ENCODE results near the gene ZBTB16. TPM values are rescaled to one million over a fixed set of nuclear protein-coding genes. Genes with fewer than 3 reads are reported as not detected.

ZBTB16 gene
- polyA plus RNA-seq, 1 experiment = not detected

DNA sequence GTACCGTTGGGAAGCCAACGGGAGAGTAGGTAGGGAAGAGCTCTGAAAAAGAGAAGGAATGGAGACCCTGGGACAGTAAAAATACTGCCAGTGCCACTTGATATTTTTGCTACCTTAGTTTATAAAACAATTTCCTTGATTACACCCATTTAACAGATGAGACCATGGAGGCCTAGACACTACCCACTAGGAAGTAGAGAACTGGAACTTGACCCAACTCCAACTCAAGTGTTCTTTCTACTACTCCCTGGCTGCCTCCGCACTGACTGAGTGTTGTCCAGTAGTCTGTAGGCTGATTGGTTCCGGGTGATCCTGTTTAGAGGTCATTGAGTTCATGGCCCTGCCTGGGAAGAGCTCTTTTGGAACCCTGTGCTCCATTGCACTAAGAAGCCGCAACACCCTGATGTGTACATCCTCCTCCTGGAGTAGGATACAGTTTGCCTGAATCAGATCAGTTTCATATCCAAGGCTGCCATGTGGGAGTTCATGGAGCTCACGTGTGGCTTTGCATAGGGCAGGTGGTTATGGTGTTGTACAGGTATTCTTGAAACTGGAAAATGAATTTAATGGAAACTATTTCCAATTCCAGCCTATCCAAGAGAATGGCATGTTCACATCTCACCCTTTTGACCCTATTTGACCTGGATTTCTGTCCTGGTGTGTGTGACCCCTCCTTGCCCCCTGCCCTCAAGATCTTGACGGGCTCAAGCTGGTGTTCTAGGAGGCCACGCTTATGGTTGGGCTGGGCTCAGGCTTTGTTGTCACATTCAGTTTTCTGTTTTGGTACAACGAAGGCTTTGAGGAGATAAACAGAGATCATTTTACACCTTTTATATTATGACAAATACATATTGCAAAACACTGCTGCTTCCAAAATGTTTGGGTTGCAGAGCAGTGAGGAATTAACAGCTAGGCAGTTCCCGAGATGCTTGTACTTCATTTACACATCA, 134.5 kb downstream of the ZBTB16 start:
- ChIA-PET CTCF (interaction anchor here (0.5 to 1.5 kb wide), 3 partner anchors 10 to 68 kb away, joined by 4 to 5 read pairs (median 4); no protein-coding TSS in a partner anchor), POLR2A (no interaction called here)
- Histone ChIP-seq H3K4me3 (ENCODE audit: low read depth, low read length) (no peak overlapping the region), H3K27me3 (ENCODE audit: control insufficient read depth, insufficient read depth, low read length) (no peaks in the 10 kb centered on the region), H3K27ac (ENCODE audit: low read depth, low read length) (no peak overlapping the region), H3K9me3 (ENCODE audit: control insufficient read depth, insufficient read depth, low read length) (no peaks in the 10 kb centered on the region)
- no peak for DNase-seq (ENCODE audit: low read depth, low spot score)
- TF ChIP-seq, protein P1, sequence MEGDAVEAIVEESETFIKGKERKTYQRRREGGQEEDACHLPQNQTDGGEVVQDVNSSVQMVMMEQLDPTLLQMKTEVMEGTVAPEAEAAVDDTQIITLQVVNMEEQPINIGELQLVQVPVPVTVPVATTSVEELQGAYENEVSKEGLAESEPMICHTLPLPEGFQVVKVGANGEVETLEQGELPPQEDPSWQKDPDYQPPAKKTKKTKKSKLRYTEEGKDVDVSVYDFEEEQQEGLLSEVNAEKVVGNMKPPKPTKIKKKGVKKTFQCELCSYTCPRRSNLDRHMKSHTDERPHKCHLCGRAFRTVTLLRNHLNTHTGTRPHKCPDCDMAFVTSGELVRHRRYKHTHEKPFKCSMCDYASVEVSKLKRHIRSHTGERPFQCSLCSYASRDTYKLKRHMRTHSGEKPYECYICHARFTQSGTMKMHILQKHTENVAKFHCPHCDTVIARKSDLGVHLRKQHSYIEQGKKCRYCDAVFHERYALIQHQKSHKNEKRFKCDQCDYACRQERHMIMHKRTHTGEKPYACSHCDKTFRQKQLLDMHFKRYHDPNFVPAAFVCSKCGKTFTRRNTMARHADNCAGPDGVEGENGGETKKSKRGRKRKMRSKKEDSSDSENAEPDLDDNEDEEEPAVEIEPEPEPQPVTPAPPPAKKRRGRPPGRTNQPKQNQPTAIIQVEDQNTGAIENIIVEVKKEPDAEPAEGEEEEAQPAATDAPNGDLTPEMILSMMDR (IDR thresholded peaks at IDR 0.05; ENCODE audit: low read depth, low read length) = no peak

DNA sequence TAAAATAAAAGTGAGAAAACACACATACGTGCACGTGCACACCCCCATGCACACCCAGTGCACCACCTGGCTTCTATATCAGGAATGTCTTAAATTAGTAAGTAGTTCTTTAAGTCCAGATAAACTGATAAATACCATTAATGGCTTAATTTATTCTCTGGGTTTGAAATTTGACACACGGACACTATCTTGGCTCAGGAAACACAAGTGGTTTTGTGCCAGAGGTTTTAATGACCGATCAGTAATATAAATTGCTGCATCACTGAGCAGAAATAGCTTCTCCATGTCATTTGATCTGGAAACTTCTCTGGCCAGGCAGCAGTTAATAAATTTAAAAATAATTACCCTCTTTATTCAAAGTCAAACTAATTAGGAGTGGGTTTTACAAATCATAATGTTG, 135.2 kb downstream of the ZBTB16 start:
- Histone ChIP-seq H3K9me3 (ENCODE audit: control insufficient read depth, insufficient read depth, low read length) (no peaks in the 10 kb centered on the region), H3K27ac (ENCODE audit: low read depth, low read length) (no peak overlapping the region), H3K4me3 (ENCODE audit: low read depth, low read length) (no peak overlapping the region), H3K27me3 (ENCODE audit: control insufficient read depth, insufficient read depth, low read length) (no peaks in the 10 kb centered on the region)
- POLR2A ChIA-PET = no interaction called here
- TF ChIP-seq, protein P1 (IDR thresholded peaks at IDR 0.05; ENCODE audit: low read depth, low read length) = no peak
- CTCF ChIA-PET = no interaction called here
- no peak for DNase-seq (ENCODE audit: low read depth, low spot score)

DNA sequence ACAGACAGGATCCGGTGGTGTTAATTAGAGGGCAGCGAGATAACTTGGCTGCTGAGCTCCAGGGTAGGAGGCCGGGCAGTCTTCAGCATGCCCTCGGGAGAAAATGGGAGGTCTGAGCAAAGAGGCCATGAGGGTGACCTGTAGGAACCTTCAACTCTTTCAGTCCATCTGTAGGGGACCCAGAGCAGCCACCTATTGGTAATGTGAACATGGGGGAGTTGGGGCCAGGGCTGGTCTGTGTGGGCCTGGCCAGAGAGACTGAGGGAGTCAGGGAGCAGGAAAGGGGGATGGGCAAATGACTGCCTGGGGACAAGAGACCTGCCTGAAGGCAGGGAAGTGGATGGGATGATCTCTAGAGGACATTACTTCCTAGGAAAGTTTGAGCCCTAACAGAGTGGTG, 135.6 kb downstream of the ZBTB16 start:
- CTCF ChIA-PET = no interaction called here
- POLR2A ChIA-PET = no interaction called here
- Histone ChIP-seq H3K27ac (ENCODE audit: low read depth, low read length) (no peak overlapping the region), H3K4me3 (ENCODE audit: low read depth, low read length) (no peak overlapping the region), H3K9me3 (ENCODE audit: control insufficient read depth, insufficient read depth, low read length) (no peaks in the 10 kb centered on the region), H3K27me3 (ENCODE audit: control insufficient read depth, insufficient read depth, low read length) (no peaks in the 10 kb centered on the region)
- TF ChIP-seq, protein P1 (IDR thresholded peaks at IDR 0.05; ENCODE audit: low read depth, low read length) = no peak
- no peak for DNase-seq (ENCODE audit: low read depth, low spot score)

DNA sequence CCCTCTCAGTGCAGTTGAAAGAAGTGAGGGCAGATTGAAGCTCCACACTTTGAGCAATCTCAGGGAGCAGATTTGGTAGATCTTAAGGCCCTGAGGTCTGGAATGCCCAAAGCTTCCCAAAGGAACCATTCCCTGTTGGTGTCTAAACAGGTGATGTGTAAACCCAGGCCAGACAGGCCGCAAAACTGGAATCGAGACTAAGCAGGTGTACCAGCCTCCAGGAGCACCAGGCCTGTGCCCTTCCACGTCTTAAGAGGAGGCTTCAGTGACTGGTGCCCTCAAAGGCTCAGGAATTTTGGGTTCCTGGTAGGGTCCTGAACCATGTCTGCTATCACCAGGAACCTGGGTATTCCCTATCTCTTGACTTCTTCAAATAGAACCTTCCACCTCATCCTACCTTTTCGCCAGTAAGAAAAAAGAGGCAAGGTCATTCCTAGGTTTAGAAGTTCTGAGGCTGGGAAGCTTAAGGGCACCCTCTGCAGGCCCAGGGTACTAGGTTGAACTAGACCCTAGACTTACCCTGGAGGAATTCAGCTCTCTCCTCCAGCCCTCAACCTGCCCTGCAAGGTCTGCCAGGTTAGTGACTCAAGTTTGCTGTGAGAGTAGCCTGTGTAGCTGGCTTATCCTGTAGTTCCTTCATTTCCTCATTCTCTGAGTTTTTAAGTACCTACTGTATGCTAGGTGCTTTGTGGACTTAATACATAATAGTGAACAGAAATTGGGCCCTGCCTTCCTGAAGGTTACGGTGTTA, 136.6 kb downstream of the ZBTB16 start:
- H3K4me3 ChIP-seq (ENCODE audit: low read depth, low read length) = no peak overlapping the region
- DNase-seq (ENCODE audit: low read depth, low spot score) = no peak
- TF ChIP-seq, protein P1 (IDR thresholded peaks at IDR 0.05; ENCODE audit: low read depth, low read length) = no peak
- ChIA-PET POLR2A (interaction anchor here (0.5 kb wide), 1 partner anchor 23 kb away, joined by 3 read pairs; no protein-coding TSS in a partner anchor), CTCF (no interaction called here)
- no peaks in the 10 kb centered on the region for H3K9me3 ChIP-seq (ENCODE audit: control insufficient read depth, insufficient read depth, low read length)
- no peak overlapping the region for H3K27ac ChIP-seq (ENCODE audit: low read depth, low read length)
- no peaks in the 10 kb centered on the region for H3K27me3 ChIP-seq (ENCODE audit: control insufficient read depth, insufficient read depth, low read length)
